GM19397 (cell line): ENCODE results near the gene CCDC172.
"Not testable (repeated sequence)": the region's sequence is repeated elsewhere in the genome, so short reads cannot be mapped to it uniquely, and the experiment has no call there.

Source experiments
- ATAC-seq: cut with Tn5 transposase; IDR thresholded peaks from one replicate; pipeline ENCODE4 v1.9.1; 2021; ENCODE audit warnings: mild to moderate bottlenecking, moderate library complexity; ENCODE audit not compliant: unreplicated experiment

Gene CCDC172

GRCh38 chr10:116331815-116332214 lies 7.6 kb downstream of the CCDC172 start:
- no peak for ATAC-seq

GRCh38 chr10:116336866-116337265 lies 12.6 kb downstream of the CCDC172 start:
- no peak for ATAC-seq

- no peak for ATAC-seq
These were observed 27.9 kb downstream of the CCDC172 start for GRCh38 chr10:116352125-116352524.

- ATAC-seq, result no peak
These were observed 29.6 kb downstream of the CCDC172 start for GRCh38 chr10:116353817-116354216.

GRCh38 chr10:116355341-116355740 lies 31.1 kb downstream of the CCDC172 start:
- ATAC-seq, result no peak

GRCh38 chr10:116356833-116357232 lies 32.6 kb downstream of the CCDC172 start:
- ATAC-seq, result no peak

- no peak for ATAC-seq
These were observed 40.6 kb downstream of the CCDC172 start for GRCh38 chr10:116364868-116365267.

- no peak for ATAC-seq
These were observed 47.5 kb downstream of the CCDC172 start for GRCh38 chr10:116371737-116372136.

GRCh38 chr10:116382290-116382689 lies 58.0 kb downstream of the CCDC172 start:
- no peak for ATAC-seq

- no peak for ATAC-seq
These were observed 61.1 kb downstream of the CCDC172 start for GRCh38 chr10:116385311-116385710.

- ATAC-seq, result no peak
These were observed 62.0 kb downstream of the CCDC172 start for GRCh38 chr10:116385994-116386809.

- not testable (repeated sequence) for ATAC-seq
These were observed 69.1 kb downstream of the CCDC172 start for GRCh38 chr10:116393246-116393831.

GRCh38 chr10:116395223-116395985 lies 71.2 kb downstream of the CCDC172 start:
- no peak for ATAC-seq

- ATAC-seq, result no peak
These were observed 74.0 kb downstream of the CCDC172 start for GRCh38 chr10:116398224-116398623.

GRCh38 chr10:116402858-116403257 lies 78.6 kb downstream of the CCDC172 start:
- no peak for ATAC-seq

GRCh38 chr10:116403740-116404250 lies 79.5 kb downstream of the CCDC172 start:
- no peak for ATAC-seq

- no peak for ATAC-seq
These were observed 84.5 kb downstream of the CCDC172 start for GRCh38 chr10:116408719-116409118.

GRCh38 chr10:116410351-116410750 lies 86.1 kb downstream of the CCDC172 start:
- no peak for ATAC-seq

- ATAC-seq, result no peak
These were observed 93.6 kb downstream of the CCDC172 start for GRCh38 chr10:116417821-116418220.

GRCh38 chr10:116418389-116418788 lies 94.1 kb downstream of the CCDC172 start:
- ATAC-seq, result no peak

GRCh38 chr10:116421815-116422214 lies 97.6 kb downstream of the CCDC172 start:
- ATAC-seq, result no peak
